Stimulated activated CD8-positive, alpha-beta memory T cell treated with anti-CD3 and anti-CD28 coated beads, Interleukin-7, amount 100 ng/mL, for 48 hours (primary cell): Measurements from ENCODE around the gene NUFIP2.
"Not testable (repeated sequence)": the region's sequence is repeated elsewhere in the genome, so short reads cannot be mapped to it uniquely, and the experiment has no call there.

ENCODE experiments used
- DNase-seq, 2 donors: peaks; one replicate each; pipeline ENCODE4 v3.0.0-alpha.2; 2020; ENCODE audit warnings: low read depth in 1 of 2; ENCODE audit errors: extremely low read depth in 1 of 2

Gene NUFIP2, protein sequence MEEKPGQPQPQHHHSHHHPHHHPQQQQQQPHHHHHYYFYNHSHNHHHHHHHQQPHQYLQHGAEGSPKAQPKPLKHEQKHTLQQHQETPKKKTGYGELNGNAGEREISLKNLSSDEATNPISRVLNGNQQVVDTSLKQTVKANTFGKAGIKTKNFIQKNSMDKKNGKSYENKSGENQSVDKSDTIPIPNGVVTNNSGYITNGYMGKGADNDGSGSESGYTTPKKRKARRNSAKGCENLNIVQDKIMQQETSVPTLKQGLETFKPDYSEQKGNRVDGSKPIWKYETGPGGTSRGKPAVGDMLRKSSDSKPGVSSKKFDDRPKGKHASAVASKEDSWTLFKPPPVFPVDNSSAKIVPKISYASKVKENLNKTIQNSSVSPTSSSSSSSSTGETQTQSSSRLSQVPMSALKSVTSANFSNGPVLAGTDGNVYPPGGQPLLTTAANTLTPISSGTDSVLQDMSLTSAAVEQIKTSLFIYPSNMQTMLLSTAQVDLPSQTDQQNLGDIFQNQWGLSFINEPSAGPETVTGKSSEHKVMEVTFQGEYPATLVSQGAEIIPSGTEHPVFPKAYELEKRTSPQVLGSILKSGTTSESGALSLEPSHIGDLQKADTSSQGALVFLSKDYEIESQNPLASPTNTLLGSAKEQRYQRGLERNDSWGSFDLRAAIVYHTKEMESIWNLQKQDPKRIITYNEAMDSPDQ

DNA sequence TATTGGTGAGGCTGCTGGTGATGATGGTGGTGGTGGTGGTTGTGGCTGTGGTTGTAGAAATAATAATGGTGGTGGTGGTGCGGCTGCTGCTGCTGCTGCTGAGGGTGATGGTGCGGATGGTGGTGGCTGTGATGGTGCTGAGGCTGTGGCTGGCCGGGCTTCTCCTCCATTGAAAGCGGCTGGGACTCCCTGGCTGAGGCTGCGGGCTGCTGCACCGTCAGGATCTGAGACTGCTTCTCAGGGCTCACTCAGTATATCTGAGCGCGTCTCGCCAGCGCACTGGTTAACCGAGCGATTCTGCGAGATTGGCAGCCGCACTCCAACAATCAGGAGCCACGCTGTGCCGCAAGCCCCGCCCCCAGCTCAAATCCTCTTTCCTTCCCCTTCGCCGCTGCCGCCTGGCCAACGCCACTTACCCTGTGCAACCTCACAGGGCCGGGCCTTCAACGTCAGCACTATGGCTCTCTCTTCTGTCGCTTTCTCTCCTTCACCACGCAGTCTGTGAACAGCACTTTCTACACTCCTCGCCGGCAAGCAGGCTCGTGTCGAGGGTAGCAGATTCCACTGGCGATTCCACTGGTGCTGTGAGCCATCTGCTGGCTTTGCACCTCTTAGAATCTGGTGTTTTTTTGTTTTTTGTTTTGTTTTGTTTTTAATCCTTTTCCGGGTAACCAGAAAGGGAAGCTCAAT is at the start of gene NUFIP2:
Gene NUFIP2 (minus strand): TSS at position 259 of the 690 bp plus-strand sequence. CDS start 89 bp downstream, at position 170.
- peak; percentile 96 to 99 for DNase-seq

- DNase-seq = no peak
Measured at GRCh38 chr17:29342158-29342765, 48.3 kb upstream of the NUFIP2 start.

GRCh38 chr17:29341726-29342125 is 47.8 kb upstream of the NUFIP2 start:
- no peak for DNase-seq

DNA sequence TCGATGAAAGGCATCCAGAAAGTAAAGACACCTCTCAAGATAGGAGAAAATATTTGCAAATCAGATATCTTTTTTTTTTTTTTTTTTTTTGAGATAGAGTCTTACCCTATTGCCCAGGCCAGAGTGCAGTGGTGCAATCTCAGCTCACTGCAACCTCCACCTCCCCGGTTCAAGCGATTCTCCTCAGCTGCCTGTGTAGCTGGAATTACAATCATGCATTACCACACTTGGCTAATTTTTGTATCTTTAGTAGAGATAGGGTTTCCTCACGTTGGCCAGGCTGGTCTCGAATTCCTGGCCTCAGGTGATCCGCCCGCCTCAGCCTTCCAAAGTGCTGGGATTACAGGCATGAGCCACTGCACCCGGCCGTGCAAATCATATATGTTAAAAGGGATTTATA is 45.1 kb upstream of the NUFIP2 start:
- not testable (repeated sequence) for DNase-seq

GRCh38 chr17:29331708-29332085 is 37.7 kb upstream of the NUFIP2 start:
- DNase-seq = no peak

DNA sequence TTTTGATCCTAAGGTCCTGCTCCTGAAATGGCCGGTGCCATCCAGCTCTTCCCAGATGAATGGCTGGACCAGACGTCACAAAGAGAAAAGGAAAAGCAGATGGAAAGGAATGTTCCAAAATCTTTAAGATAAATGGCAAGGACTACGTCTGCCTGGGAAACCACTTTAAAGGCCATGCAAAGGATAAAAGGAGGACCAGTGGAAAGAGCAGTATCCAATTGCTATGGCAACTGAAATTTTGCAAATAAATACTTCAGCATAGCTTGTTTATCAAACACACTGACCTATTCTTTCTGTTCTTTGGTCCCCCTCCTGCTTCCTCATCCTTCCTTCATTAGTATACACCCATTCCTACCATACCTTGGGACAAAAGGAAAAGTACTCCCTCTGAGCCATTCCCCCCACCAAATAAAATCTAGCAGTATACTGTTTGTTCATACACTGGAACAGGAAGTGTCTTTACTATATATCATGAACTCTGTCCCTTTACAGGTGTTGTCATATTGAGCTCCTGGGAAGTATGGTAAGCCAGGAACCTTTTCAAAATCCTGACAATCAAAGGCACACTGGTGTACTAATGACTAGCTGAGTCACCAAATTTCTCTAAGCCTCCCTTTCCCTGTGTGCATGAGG is 37.2 kb upstream of the NUFIP2 start:
- DNase-seq = no peak

- no peak for DNase-seq
Measured at GRCh38 chr17:29327412-29327811, 33.5 kb upstream of the NUFIP2 start.

GRCh38 chr17:29326023-29326813 is 32.3 kb upstream of the NUFIP2 start:
- DNase-seq = no peak

DNA sequence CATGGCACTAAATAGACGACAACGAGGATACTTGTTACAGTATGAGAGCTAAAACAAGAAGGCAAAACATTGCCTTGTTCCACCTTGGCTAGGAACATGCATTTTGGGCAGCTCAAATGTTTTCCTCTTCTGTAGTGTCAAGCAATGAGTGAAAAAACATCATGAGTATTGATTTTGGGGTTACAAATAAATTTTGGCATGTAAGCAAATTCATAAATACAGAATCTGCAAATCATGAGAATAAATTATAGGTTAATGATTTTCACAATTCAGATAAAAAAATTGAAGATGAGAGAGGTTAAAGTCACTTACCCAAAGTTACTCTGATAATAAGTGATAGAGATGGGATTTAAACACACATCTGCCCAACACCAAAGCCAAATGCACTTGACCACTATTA is 28.4 kb upstream of the NUFIP2 start:
- no peak for DNase-seq

- no peak for DNase-seq
Measured at GRCh38 chr17:29303386-29303785, 9.4 kb upstream of the NUFIP2 start.

GRCh38 chr17:29299031-29299430 is 5.1 kb upstream of the NUFIP2 start:
- no peak for DNase-seq

- DNase-seq = no peak
Measured at GRCh38 chr17:29295420-29295819, 1.5 kb upstream of the NUFIP2 start.

GRCh38 chr17:29294580-29294900 is 592 bp upstream of the NUFIP2 start:
- no peak for DNase-seq

- peak; percentile 41 to 47 for DNase-seq
Measured at GRCh38 chr17:29292992-29293889, 707 bp downstream of the NUFIP2 start.

GRCh38 chr17:29292071-29292991 is 1.6 kb downstream of the NUFIP2 start:
- DNase-seq = peak; percentile 22 to 37

DNA sequence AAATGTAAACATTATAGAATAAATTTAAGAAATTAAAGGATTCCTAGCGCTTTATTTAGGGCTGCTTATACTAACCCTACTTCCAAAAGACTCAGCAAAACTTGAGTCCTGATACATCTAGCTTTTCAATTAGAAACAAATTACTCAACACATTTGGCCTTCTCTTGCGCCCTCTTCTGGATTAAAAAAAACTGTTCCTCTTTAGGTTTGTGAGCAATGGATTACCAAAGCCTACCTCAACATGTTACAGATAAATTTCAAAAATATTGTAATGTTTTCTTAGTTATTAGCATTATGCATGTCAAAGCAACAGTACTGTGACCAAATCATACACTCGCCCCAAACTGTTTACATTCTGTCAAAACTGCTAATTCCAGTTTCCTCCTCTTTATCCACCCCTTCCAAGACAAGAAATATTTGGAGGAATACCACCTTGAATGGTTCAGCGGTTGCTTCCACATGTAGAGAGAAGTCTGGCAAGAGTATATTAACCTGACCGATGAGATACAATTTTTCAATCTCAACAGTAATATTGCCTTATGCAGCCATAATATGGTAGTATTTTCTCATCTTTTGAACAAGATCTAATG is 2.7 kb downstream of the NUFIP2 start:
- DNase-seq = no peak

DNA sequence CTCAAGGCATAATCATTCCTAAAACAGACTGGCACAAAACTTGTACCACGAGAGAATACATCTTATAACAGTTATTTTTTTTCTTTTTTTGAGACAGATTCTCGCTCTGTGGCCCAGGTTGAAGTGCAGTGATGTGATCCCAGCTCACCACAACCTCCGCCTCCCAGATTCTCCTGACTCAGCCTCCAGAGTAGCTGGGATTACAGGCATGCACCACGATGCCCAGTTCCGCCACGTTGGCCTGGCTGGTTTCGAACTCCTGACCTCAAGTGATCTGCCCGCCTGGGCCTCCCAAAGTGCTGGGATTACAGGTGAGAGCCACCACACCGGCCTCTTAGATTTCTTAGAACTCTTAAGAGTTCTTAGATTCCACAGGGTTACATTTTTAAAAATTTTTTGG is 4.1 kb downstream of the NUFIP2 start:
- DNase-seq = no peak

DNA sequence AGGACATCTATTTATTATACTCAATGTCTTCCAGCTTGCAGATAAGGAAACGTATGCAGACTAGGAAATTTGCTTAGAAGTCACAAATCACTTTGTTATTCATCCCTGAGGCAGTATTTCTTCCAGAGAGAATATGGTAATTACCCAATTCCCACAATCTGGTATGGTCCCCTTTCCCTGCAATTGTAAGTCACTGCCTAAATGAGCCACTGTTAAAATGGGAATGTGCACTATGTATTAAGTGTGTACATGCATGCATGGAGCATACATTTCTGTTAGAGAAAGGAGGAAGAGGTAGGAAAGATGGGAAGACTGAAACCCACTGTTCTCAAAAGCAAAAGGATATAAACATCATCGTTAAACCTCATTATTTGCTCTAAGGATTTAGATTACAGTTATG is 10.0 kb downstream of the NUFIP2 start:
- no peak for DNase-seq
